ENCODE measurements around the gene TBC1D9.

DNA sequence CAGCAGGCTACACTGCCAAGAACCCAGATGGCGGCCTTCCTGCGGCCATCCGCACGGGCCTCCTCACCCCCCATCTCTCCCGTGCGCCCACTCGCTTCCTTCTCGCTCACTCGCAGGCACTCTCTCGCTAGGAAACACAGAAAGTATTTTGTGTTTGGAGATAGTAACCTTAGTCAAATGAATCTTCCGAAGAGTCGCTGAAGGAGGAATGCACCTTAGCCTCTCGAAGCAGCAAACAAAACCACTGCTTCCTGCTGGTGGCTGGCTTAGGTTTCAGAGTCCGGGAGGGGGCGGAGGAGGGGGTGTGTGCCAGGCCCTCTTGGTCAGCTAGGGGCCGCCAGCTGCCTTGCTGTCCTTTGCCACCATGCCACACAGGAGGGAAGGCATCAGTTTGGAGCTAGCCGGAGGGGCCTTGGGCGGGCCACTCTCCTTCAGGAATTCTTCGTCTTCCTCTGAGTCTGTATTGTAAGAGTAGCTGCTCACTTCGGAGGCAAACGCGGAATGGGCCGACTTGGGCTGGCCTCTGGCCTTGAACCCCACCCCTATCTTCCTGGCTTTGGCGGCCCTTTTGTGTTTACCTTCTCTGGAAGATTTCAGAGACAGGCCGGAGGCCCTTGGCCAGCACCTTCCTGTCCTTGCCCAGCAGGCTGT, 114.3 kb downstream of the TBC1D9 start:
- TF ChIP-seq POLR2A (IDR thresholded peaks at IDR 0.05; ENCODE audit: low read depth, low read length) (no peak), TAF1 (IDR thresholded peaks at IDR 0.05; ENCODE audit: low read depth, low read length) (no peak)

Data from GM12891 (cell line).